Measurements from ENCODE around the gene COL2A1.

- no peak for TF ChIP-seq EZH2 (IDR thresholded peaks at IDR 0.05; ENCODE audit: low read depth)
- TF ChIP-seq CTCF (conservative IDR thresholded peaks at IDR 0.05), result no peak
Observed at GRCh38 chr12:47987411-47988072, 16.7 kb downstream of the COL2A1 start.

Measured in PC-9 (cell line).